WTC11 (cell line): ENCODE results near the gene GAB4. TPM values are rescaled to one million over a fixed set of nuclear protein-coding genes. Genes with fewer than 3 reads are reported as not detected.

ENCODE experiments used
- ATAC-seq: fragments of 200-7000 bp; cut with Tn5 transposase; 2 replicates; pipeline ENCODE4 v1.10.0; 2021; ENCODE audit warnings: mild to moderate bottlenecking, moderate library complexity
- CTCF ChIA-PET: fragments of 300-600 bp; sonication (Branson Sonifier 250); formaldehyde crosslinking; loops from one replicate; lab custom pipeline; 2021; ENCODE audit warnings: antibody characterized with exemption; lab: Charles Lee
- POLR2A ChIA-PET: fragments of 350-600 bp; sonication (Branson Sonifier 250); formaldehyde crosslinking; loops from one replicate; lab custom pipeline; 2021; ENCODE audit warnings: antibody characterized with exemption; lab: Charles Lee
- DNase-seq: peaks from one replicate; pipeline ENCODE4 v3.0.0; 2021; ENCODE audit warnings: low spot score
- H3K27ac Mint-ChIP-seq: 2 replicates; pipeline ENCODE4 v1.8.0; 2021; ENCODE audit warnings: mixed read lengths
- H3K27me3 Mint-ChIP-seq: 2 replicates; pipeline ENCODE4 v1.8.0; 2021; ENCODE audit warnings: low read depth, mild to moderate bottlenecking, moderate library complexity, mixed read lengths
- H3K36me3 Mint-ChIP-seq: 2 replicates; pipeline ENCODE4 v1.8.0; 2021; ENCODE audit warnings: mixed read lengths
- H3K4me1 Mint-ChIP-seq: 2 replicates; pipeline ENCODE4 v1.8.0; 2022; ENCODE audit warnings: mixed read lengths
- H3K4me3 Mint-ChIP-seq: 2 replicates; pipeline ENCODE4 v1.8.0; 2021; ENCODE audit warnings: mild to moderate bottlenecking, moderate library complexity, mixed read lengths
- H3K9me3 Mint-ChIP-seq: 2 replicates; pipeline ENCODE4 v1.8.0; 2021; ENCODE audit warnings: mixed read lengths
- ELF4 ChIP-seq: sonication (generic); formaldehyde crosslinking; IDR thresholded peaks from 2 replicates; pipeline ENCODE4 v1.8.1; 2022; ENCODE audit warnings: low read depth, mild to moderate bottlenecking, moderate library complexity, missing genetic modification reagents
- GRHL2 ChIP-seq: fragments of 250-450 bp; sonication (Bioruptor Pico); IDR thresholded peaks from 2 replicates; pipeline ENCODE4 v1.8.0; 2022; ENCODE audit warnings: mild to moderate bottlenecking, moderate library complexity; ENCODE audit not compliant: insufficient replicate concordance, severe bottlenecking
- HMGXB4 ChIP-seq: sonication (generic); formaldehyde crosslinking; IDR thresholded peaks from 2 replicates; pipeline ENCODE4 v1.8.1; 2023; ENCODE audit warnings: mild to moderate bottlenecking, moderate library complexity, missing genetic modification reagents
- NFATC4 ChIP-seq: fragments of 250-450 bp; sonication (Bioruptor Pico); IDR thresholded peaks from 2 replicates; pipeline ENCODE4 v1.9.0; 2021; ENCODE audit warnings: mild to moderate bottlenecking
- NR3C1 ChIP-seq: sonication (generic); formaldehyde crosslinking; conservative IDR thresholded peaks from 2 replicates; pipeline ENCODE4 v1.8.1; 2023; ENCODE audit warnings: low read depth, mild to moderate bottlenecking, missing genetic modification reagents
- PRRX2 ChIP-seq: fragments of 250-450 bp; sonication (Bioruptor Pico); IDR thresholded peaks from 2 replicates; pipeline ENCODE4 v1.8.0; 2021; ENCODE audit warnings: mild to moderate bottlenecking
- SP1 ChIP-seq: sonication (generic); formaldehyde crosslinking; conservative IDR thresholded peaks from 2 replicates; pipeline ENCODE4 v1.8.1; 2022; ENCODE audit warnings: missing genetic modification reagents
- TEAD1 ChIP-seq: sonication (generic); formaldehyde crosslinking; IDR thresholded peaks from 2 replicates; pipeline ENCODE4 v1.8.0; 2022; ENCODE audit warnings: mild to moderate bottlenecking, missing genetic modification reagents
- TEAD4 ChIP-seq: sonication (generic); formaldehyde crosslinking; IDR thresholded peaks from 2 replicates; pipeline ENCODE4 v1.8.0; 2022; ENCODE audit warnings: mild to moderate bottlenecking, missing genetic modification reagents
- ZMAT4 ChIP-seq: fragments of 250-450 bp; sonication (Bioruptor Pico); IDR thresholded peaks from 2 replicates; pipeline ENCODE4 v1.9.0; 2021; ENCODE audit warnings: mild to moderate bottlenecking
- ZNF416 ChIP-seq: fragments of 250-450 bp; sonication (Bioruptor Pico); IDR thresholded peaks from 2 replicates; pipeline ENCODE4 v1.9.0; 2021; ENCODE audit warnings: mild to moderate bottlenecking, inconsistent platforms
- ZNF423 ChIP-seq: fragments of 250-450 bp; sonication (Bioruptor Pico); IDR thresholded peaks from 2 replicates; pipeline ENCODE4 v2.1.2; 2022; ENCODE audit warnings: mild to moderate bottlenecking, moderate library complexity
- ZNF425 ChIP-seq: fragments of 250-450 bp; sonication (Bioruptor Pico); conservative IDR thresholded peaks from 2 replicates; pipeline ENCODE4 v1.9.0; 2021; ENCODE audit warnings: mild to moderate bottlenecking
- total RNA-seq: library from RNA; stranded (reverse); gene quantifications from 3 replicates; pipeline ENCODE4 v1.2.3, GENCODE V29; 2021
- TF ChIP-seq, protein P1 (sequence below): fragments of 250-450 bp; sonication (Bioruptor Pico); IDR thresholded peaks from 2 replicates; pipeline ENCODE4 v1.9.0; 2021; ENCODE audit warnings: mild to moderate bottlenecking, borderline replicate concordance
- TF ChIP-seq, protein P2 (sequence below): sonication (generic); formaldehyde crosslinking; conservative IDR thresholded peaks from 2 replicates; pipeline ENCODE4 v1.8.1; 2022; ENCODE audit warnings: mild to moderate bottlenecking, missing genetic modification reagents

GAB4 gene
- total RNA-seq, 1 experiment from 2014 or later: 0.09 TPM

DNA sequence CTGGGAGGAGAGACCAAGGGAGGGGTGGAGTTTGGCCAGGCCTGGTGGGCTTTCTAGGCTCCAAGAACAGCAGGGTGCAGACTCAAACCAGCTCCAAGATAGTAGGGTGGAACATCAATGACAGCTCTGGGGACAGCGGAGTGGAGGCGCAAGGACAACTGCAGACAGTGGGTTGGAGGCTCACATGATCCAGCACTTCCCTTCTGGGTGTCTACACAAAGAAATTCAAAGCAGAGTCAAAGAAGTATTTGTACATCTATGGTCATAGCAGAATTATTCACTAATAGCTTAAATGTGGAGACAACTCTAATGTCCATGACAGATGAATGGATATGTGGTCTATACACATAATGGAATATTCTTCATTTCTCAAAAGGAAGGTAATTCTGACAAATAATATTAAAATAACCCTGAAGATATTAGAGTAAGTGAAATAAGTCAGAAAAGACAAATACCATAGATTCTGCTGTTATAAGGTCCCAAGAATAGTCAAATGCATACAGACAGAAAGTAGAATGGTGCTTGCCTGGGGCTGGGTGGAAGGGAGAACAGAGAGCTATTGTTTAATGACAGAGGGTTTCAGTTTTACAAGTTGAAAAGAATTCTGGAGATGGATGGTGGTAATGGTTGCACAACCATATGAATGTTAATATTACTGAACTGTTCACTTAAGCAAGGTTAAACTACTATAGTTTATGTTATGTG lies 5.5 kb upstream of the GAB4 start (continued):
- TF ChIP-seq TEAD1 (no peak), NR3C1 (CRISPR knock-in tag) (no peak), ELF4 (no peak), GRHL2 (CRISPR knock-in tag) (no peak), ZNF416 (CRISPR knock-in tag) (no peak), ZNF423 (CRISPR knock-in tag) (no peak), TEAD4 (CRISPR knock-in tag) (no peak), ZMAT4 (CRISPR knock-in tag) (no peak), PRRX2 (CRISPR knock-in tag) (no peak), NFATC4 (CRISPR knock-in tag) (no peak)
- TF ChIP-seq, protein P1, sequence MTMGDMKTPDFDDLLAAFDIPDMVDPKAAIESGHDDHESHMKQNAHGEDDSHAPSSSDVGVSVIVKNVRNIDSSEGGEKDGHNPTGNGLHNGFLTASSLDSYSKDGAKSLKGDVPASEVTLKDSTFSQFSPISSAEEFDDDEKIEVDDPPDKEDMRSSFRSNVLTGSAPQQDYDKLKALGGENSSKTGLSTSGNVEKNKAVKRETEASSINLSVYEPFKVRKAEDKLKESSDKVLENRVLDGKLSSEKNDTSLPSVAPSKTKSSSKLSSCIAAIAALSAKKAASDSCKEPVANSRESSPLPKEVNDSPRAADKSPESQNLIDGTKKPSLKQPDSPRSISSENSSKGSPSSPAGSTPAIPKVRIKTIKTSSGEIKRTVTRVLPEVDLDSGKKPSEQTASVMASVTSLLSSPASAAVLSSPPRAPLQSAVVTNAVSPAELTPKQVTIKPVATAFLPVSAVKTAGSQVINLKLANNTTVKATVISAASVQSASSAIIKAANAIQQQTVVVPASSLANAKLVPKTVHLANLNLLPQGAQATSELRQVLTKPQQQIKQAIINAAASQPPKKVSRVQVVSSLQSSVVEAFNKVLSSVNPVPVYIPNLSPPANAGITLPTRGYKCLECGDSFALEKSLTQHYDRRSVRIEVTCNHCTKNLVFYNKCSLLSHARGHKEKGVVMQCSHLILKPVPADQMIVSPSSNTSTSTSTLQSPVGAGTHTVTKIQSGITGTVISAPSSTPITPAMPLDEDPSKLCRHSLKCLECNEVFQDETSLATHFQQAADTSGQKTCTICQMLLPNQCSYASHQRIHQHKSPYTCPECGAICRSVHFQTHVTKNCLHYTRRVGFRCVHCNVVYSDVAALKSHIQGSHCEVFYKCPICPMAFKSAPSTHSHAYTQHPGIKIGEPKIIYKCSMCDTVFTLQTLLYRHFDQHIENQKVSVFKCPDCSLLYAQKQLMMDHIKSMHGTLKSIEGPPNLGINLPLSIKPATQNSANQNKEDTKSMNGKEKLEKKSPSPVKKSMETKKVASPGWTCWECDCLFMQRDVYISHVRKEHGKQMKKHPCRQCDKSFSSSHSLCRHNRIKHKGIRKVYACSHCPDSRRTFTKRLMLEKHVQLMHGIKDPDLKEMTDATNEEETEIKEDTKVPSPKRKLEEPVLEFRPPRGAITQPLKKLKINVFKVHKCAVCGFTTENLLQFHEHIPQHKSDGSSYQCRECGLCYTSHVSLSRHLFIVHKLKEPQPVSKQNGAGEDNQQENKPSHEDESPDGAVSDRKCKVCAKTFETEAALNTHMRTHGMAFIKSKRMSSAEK: no peak
- TF ChIP-seq, all 79 proteins: peak for 0

DNA sequence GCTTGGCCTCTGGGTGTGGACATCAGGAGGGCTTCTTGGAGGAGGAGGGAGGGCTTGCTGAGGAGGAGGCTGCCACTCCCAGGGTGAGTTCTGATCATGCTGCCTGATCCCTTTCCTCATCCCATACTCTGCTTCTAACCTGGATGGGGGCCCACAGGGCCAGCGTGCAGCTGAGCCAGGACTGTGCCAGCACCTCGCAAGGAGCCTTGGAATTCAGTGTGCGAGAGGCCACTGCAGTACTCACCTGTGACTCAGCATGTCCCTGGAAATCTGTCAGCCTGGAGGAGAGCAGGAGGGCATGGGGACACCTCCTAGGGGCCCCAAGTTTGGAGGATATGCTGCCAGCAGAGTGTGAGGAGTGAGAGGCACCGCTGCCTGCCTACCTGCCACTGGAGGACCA lies 4.2 kb upstream of the GAB4 start:
- POLR2A ChIA-PET: no interaction called here
- H3K9me3 Mint-ChIP-seq: peaks cover 54% of the 10 kb centered on the region
- H3K27ac Mint-ChIP-seq: no peak overlapping the region
- no peak overlapping the region for H3K4me3 Mint-ChIP-seq
- peaks cover 22% of the 10 kb centered on the region for H3K36me3 Mint-ChIP-seq
- TF ChIP-seq PRRX2 (CRISPR knock-in tag) (no peak), HMGXB4 (no peak), SP1 (no peak), ZNF425 (no peak)
- TF ChIP-seq, protein P2, sequence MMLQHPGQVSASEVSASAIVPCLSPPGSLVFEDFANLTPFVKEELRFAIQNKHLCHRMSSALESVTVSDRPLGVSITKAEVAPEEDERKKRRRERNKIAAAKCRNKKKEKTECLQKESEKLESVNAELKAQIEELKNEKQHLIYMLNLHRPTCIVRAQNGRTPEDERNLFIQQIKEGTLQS (CRISPR knock-in tag): no peak
- CTCF ChIA-PET: interaction anchor here (1.6 kb wide), 1 partner anchor 46 kb away, joined by 4 read pairs; no protein-coding TSS in a partner anchor
- H3K27me3 Mint-ChIP-seq: peaks cover 40% of the 10 kb centered on the region
- no peak for ATAC-seq
- no peak for DNase-seq
- H3K4me1 Mint-ChIP-seq: no peaks in the 10 kb centered on the region
